H9 (cell line): ENCODE data around the gene MSI2. TPM values are rescaled to one million over a fixed set of nuclear protein-coding genes. Genes with fewer than 3 reads are reported as not detected.

Experiments used
- DNase-seq: peaks from one replicate; pipeline ENCODE4 v3.0.0-alpha.2; 2017
- H2AFZ ChIP-seq: one replicate; pipeline ENCODE4 v1.6.1; 2013; ENCODE audit warnings: mild to moderate bottlenecking, low read length, control low read depth, moderate library complexity
- H2AK5ac ChIP-seq: 2 replicates; pipeline ENCODE4 v1.6.1; 2013; ENCODE audit warnings: low read length, control low read depth, mixed read lengths; ENCODE audit not compliant: insufficient read length
- H2BK120ac ChIP-seq: one replicate; pipeline ENCODE4 v1.6.1; 2013; ENCODE audit warnings: low read depth, mild to moderate bottlenecking, low read length, control low read depth, inconsistent platforms; ENCODE audit not compliant: poor library complexity, severe bottlenecking
- H2BK12ac ChIP-seq: 2 replicates; pipeline ENCODE4 v1.6.1; 2013; ENCODE audit warnings: low read length, control low read depth, mixed read lengths, low read depth; ENCODE audit not compliant: insufficient read length
- H2BK15ac ChIP-seq: 2 replicates; pipeline ENCODE4 v1.6.1; 2013; ENCODE audit warnings: low read depth, low read length, control low read depth
- H2BK20ac ChIP-seq: one replicate; pipeline ENCODE4 v1.6.1; 2013; ENCODE audit warnings: low read depth, mild to moderate bottlenecking, low read length, control low read depth, inconsistent platforms; ENCODE audit not compliant: poor library complexity, severe bottlenecking
- H2BK5ac ChIP-seq: 2 replicates; pipeline ENCODE4 v1.6.1; 2013; ENCODE audit warnings: low read length, control low read depth, mixed read lengths; ENCODE audit not compliant: insufficient read length
- H3K14ac ChIP-seq: 2 replicates; pipeline ENCODE4 v1.6.1; 2013; ENCODE audit warnings: low read length, control low read depth; ENCODE audit not compliant: insufficient read depth
- H3K18ac ChIP-seq: 2 replicates; pipeline ENCODE4 v1.6.1; 2013; ENCODE audit warnings: low read depth, mild to moderate bottlenecking, mixed read lengths, low read length, control low read depth; ENCODE audit not compliant: insufficient read length
- H3K23ac ChIP-seq: 2 replicates; pipeline ENCODE4 v1.6.1; 2013; ENCODE audit warnings: low read length, control low read depth, mixed read lengths, low read depth; ENCODE audit not compliant: insufficient read length
- H3K23me2 ChIP-seq: 2 replicates; pipeline ENCODE4 v1.6.1; 2013; ENCODE audit warnings: low read depth, mild to moderate bottlenecking, mixed read lengths, low read length, control low read depth; ENCODE audit not compliant: insufficient read length, poor library complexity, severe bottlenecking
- H3K27ac ChIP-seq: 2 replicates; pipeline ENCODE4 v1.5.1; 2013; ENCODE audit warnings: low read length, control low read depth, mixed read lengths, low read depth; ENCODE audit not compliant: insufficient read length
- H3K27me3 ChIP-seq: 2 replicates; pipeline ENCODE4 v1.6.1; 2013; ENCODE audit warnings: low read length, control low read depth, inconsistent platforms; ENCODE audit not compliant: insufficient read depth
- H3K4ac ChIP-seq: 2 replicates; pipeline ENCODE4 v1.6.1; 2013; ENCODE audit warnings: low read depth, mild to moderate bottlenecking, control low read depth, inconsistent platforms, low read length, moderate library complexity
- H3K4me1 ChIP-seq: 2 replicates; pipeline ENCODE4 v1.6.1; 2013; ENCODE audit warnings: low read length, control low read depth, inconsistent platforms; ENCODE audit not compliant: insufficient read depth
- H3K4me2 ChIP-seq: 2 replicates; pipeline ENCODE4 v1.6.1; 2013; ENCODE audit warnings: low read length, control low read depth, mixed read lengths; ENCODE audit not compliant: insufficient read length, insufficient read depth
- H3K56ac ChIP-seq: 2 replicates; pipeline ENCODE4 v1.6.1; 2013; ENCODE audit warnings: low read depth, mild to moderate bottlenecking, mixed read lengths, low read length, control low read depth; ENCODE audit not compliant: insufficient read length
- H3K79me1 ChIP-seq: 2 replicates; pipeline ENCODE4 v1.6.1; 2013; ENCODE audit warnings: low read depth, mild to moderate bottlenecking, moderate library complexity, low read length, control low read depth, inconsistent platforms; ENCODE audit not compliant: insufficient read depth, poor library complexity, severe bottlenecking
- H3K79me2 ChIP-seq: 2 replicates; pipeline ENCODE4 v1.6.1; 2013; ENCODE audit warnings: low read length, control low read depth, inconsistent platforms; ENCODE audit not compliant: insufficient read depth
- H3K9ac ChIP-seq: 2 replicates; pipeline ENCODE4 v1.6.1; 2013; ENCODE audit warnings: low read length, control low read depth, mixed read lengths; ENCODE audit not compliant: insufficient read length; ENCODE audit errors: extremely low read depth
- H3K9me3 ChIP-seq: one replicate; pipeline ENCODE4 v1.6.1; 2013; ENCODE audit warnings: low read depth, low read length, inconsistent platforms; ENCODE audit not compliant: control insufficient read depth
- H3T11ph ChIP-seq: one replicate; pipeline ENCODE4 v1.6.1; 2013; ENCODE audit warnings: mild to moderate bottlenecking, low read length, control low read depth, inconsistent platforms
- H4K20me1 ChIP-seq: one replicate; pipeline ENCODE4 v1.6.1; 2013; ENCODE audit not compliant: control insufficient read depth, insufficient read length, insufficient read depth
- H4K5ac ChIP-seq: 2 replicates; pipeline ENCODE4 v1.6.1; 2013; ENCODE audit warnings: low read depth, mild to moderate bottlenecking, mixed read lengths, low read length, control low read depth; ENCODE audit not compliant: insufficient read length
- H4K8ac ChIP-seq: replicated peaks from 2 replicates; pipeline ENCODE4 v1.6.1; 2013; ENCODE audit warnings: low read length, control low read depth, mixed read lengths, low read depth; ENCODE audit not compliant: insufficient read length
- H4K91ac ChIP-seq: 2 replicates; pipeline ENCODE4 v1.6.1; 2013; ENCODE audit warnings: low read depth, mild to moderate bottlenecking, moderate library complexity, mixed read lengths, low read length, control low read depth; ENCODE audit not compliant: insufficient read length
- H3K27ac Mint-ChIP-seq, 3 experiments: 2 replicates in 2 of 3; 3 replicates in 1 of 3; pipeline ENCODE4 v1.8.0; 2020 to 2021; ENCODE audit warnings: mixed read lengths in 3 of 3, mild to moderate bottlenecking in 1 of 3, moderate library complexity in 1 of 3
- H3K27me3 Mint-ChIP-seq: 2 replicates; pipeline ENCODE4 v1.8.0; 2021; ENCODE audit warnings: low read depth, mild to moderate bottlenecking, moderate library complexity, mixed read lengths
- H3K36me3 Mint-ChIP-seq, 3 experiments: 2 replicates in 2 of 3; 3 replicates in 1 of 3; pipeline ENCODE4 v1.8.0; 2020 to 2021; ENCODE audit warnings: low read depth in 3 of 3, mixed read lengths in 3 of 3; ENCODE audit not compliant: insufficient read depth in 1 of 3
- H3K4me1 Mint-ChIP-seq, 2 experiments: 2 replicates each; pipeline ENCODE4 v1.8.0; 2020; ENCODE audit warnings: mixed read lengths in 2 of 2
- H3K4me3 Mint-ChIP-seq, 2 experiments: 2 replicates in 1 of 2; 3 replicates in 1 of 2; pipeline ENCODE4 v1.8.0; 2020 to 2021; ENCODE audit warnings: mild to moderate bottlenecking in 2 of 2, mixed read lengths in 2 of 2, moderate library complexity in 1 of 2
- H3K9me3 Mint-ChIP-seq, 2 experiments: 2 replicates in 1 of 2; 3 replicates in 1 of 2; pipeline ENCODE4 v1.8.0; 2020; ENCODE audit warnings: mild to moderate bottlenecking in 2 of 2, mixed read lengths in 2 of 2, moderate library complexity in 1 of 2
- CTCF ChIP-seq: fragments of 200-600 bp; sonication (generic); conservative IDR thresholded peaks from 3 replicates; pipeline ENCODE4 v1.8.0; 2021; ENCODE audit warnings: antibody characterized with exemption, mild to moderate bottlenecking
- WGBS: extraction: QIAGEN DNeasy Blood & Tissue Kit; methylation state at CpG from one replicate; pipeline ENCODE4 v1.1.7; 2013; ENCODE audit warnings: missing lambda C conversion rate, low lambda C conversion rate, mixed read lengths; ENCODE audit not compliant: insufficient read length; ENCODE audit errors: extremely low coverage; 5-methylcytosine and 5-hydroxymethylcytosine counted together
- total RNA-seq: library from RNA; stranded (reverse); gene quantifications from 2 replicates; pipeline ENCODE4 v1.2.1, GENCODE V29; 2021

Gene MSI2
- total RNA-seq, 1 experiment from 2014 or later, result 98.5 TPM

GRCh38 chr17:57245786-57246185 is 10.5 kb upstream of the MSI2 start:
- Histone ChIP-seq H2BK15ac (no peak overlapping the region), H3K4me1 (no peaks in the 10 kb centered on the region), H2BK12ac (no peak overlapping the region), H3K14ac (no peak overlapping the region), H4K5ac (no peak overlapping the region), H3K18ac (no peak overlapping the region), H3K79me1 (no peaks in the 10 kb centered on the region), H3K9ac (no peak overlapping the region), H2AFZ (no peak overlapping the region), H4K8ac (no peak overlapping the region), H3T11ph (no peak overlapping the region), H4K20me1 (no peaks in the 10 kb centered on the region), H3K9me3 (no peaks in the 10 kb centered on the region), H3K27me3 (no peaks in the 10 kb centered on the region), H3K23ac (no peak overlapping the region), H2BK120ac (no peak overlapping the region), H2BK5ac (no peak overlapping the region), H4K91ac (no peak overlapping the region), H3K56ac (no peak overlapping the region), H3K23me2 (no peaks in the 10 kb centered on the region), H2AK5ac (no peak overlapping the region), H2BK20ac (no peak overlapping the region), H3K27ac (no peak overlapping the region), H3K79me2 (no peaks in the 10 kb centered on the region), H3K4ac (no peak overlapping the region), H3K4me2 (no peak overlapping the region)
- H3K4me1 Mint-ChIP-seq, result peaks cover 9 to 15% of the 10 kb centered on the region in 2 experiments
- TF ChIP-seq CTCF, result no peak
- H3K27me3 Mint-ChIP-seq, result peaks cover 6% of the 10 kb centered on the region
- H3K4me3 Mint-ChIP-seq, result no peak overlapping the region
- DNase-seq, result no peak
- peak overlapping the region in 1 of 3 experiments; percentile 20; a peak in 1 of 7 replicates for H3K27ac Mint-ChIP-seq
- no CpG with 5 or more reads among the region's 10 CpGs for WGBS
- H3K9me3 Mint-ChIP-seq, result peaks cover 12 to 13% of the 10 kb centered on the region in 2 experiments; a peak in 4 of 5 replicates
- peaks cover 0 to 14% (median 0%) of the 10 kb centered on the region in 3 experiments; a peak in 3 of 7 replicates for H3K36me3 Mint-ChIP-seq
